HepG2 (cell line): ENCODE results near the gene GGA3. TPM values are rescaled to one million over a fixed set of nuclear protein-coding genes. Genes with fewer than 3 reads are reported as not detected.

ENCODE experiments used
- FOXM1 ChIP-seq: sonication (generic); formaldehyde crosslinking; IDR thresholded peaks from 2 replicates; pipeline ENCODE4 v1.5.0; 2020; ENCODE audit warnings: missing genetic modification reagents
- MYNN ChIP-seq: sonication (generic); formaldehyde crosslinking; IDR thresholded peaks from 2 replicates; pipeline ENCODE4 v1.4.0; 2020; ENCODE audit warnings: mild to moderate bottlenecking, low read depth, missing genetic modification reagents
- NR2F1 ChIP-seq, 2 experiments: fragments of 450-650 bp in 1 of 2; formaldehyde crosslinking in 1 of 2; IDR thresholded peaks; 2 replicates each; pipeline versions ENCODE4 v1.5.0 to v1.6.1; 2016 to 2020; ENCODE audit warnings: mild to moderate bottlenecking in 1 of 2, missing compliant biosample characterization in 1 of 2, missing genetic modification reagents in 1 of 2, moderate library complexity in 1 of 2
- RELA ChIP-seq: sonication (generic); formaldehyde crosslinking; IDR thresholded peaks from 2 replicates; pipeline ENCODE4 v1.4.0; 2020; ENCODE audit warnings: missing genetic modification reagents
- SIX1 ChIP-seq: sonication (generic); formaldehyde crosslinking; IDR thresholded peaks from 2 replicates; pipeline ENCODE4 v1.4.0; 2020; ENCODE audit warnings: missing genetic modification reagents, borderline replicate concordance
- SRSF4 ChIP-seq: fragments of 200-400 bp; formaldehyde crosslinking; IDR thresholded peaks from one replicate; pipeline ENCODE4 v1.6.1; 2018; ENCODE audit warnings: mild to moderate bottlenecking, low read depth, low read length, moderate library complexity; ENCODE audit not compliant: poor library complexity, severe bottlenecking
- TCF12 ChIP-seq, 2 experiments: fragments of 450-650 bp in 1 of 2; sonication (generic) in 1 of 2; formaldehyde crosslinking in 1 of 2; IDR thresholded peaks; 2 replicates each; pipeline versions ENCODE4 v1.6.1 to v1.8.0; 2017 to 2022; ENCODE audit warnings: antibody characterized with exemption in 1 of 2, mild to moderate bottlenecking in 1 of 2, missing genetic modification reagents in 1 of 2, moderate library complexity in 1 of 2
- XBP1 ChIP-seq: sonication (generic); formaldehyde crosslinking; IDR thresholded peaks from 2 replicates; pipeline ENCODE4 v1.5.0; 2020; ENCODE audit warnings: missing genetic modification reagents
- ZIK1 ChIP-seq: sonication (generic); formaldehyde crosslinking; IDR thresholded peaks from 2 replicates; pipeline ENCODE4 v1.5.0; 2020; ENCODE audit warnings: mild to moderate bottlenecking, low read depth, missing genetic modification reagents, borderline replicate concordance
- ZNF225 ChIP-seq: sonication (generic); formaldehyde crosslinking; IDR thresholded peaks from 2 replicates; pipeline ENCODE4 v1.4.0; 2020; ENCODE audit warnings: mild to moderate bottlenecking, missing genetic modification reagents
- ZNF282 ChIP-seq: fragments of 450-650 bp; IDR thresholded peaks from 2 replicates; pipeline ENCODE4 v1.6.1; 2018; ENCODE audit not compliant: partially characterized antibody
- polyA plus RNA-seq, 8 experiments: library from polyadenylated mRNA; depleted of rRNA in 3 of 8; stranded (reverse) in 7 of 8; unstranded in 1 of 8; fragments of >200 nt; fragmentation: Illumina TruSeq in 4 of 8; extraction: Trizol in 4 of 8; gene quantifications; 2 replicates each; pipeline versions ENCODE4 v1.2.1 to v1.2.3, GENCODE V29; 2011 to 2016; ENCODE audit warnings: low read depth in 4 of 8, missing spikeins in 1 of 8, mixed read lengths in 1 of 8; ENCODE audit not compliant: insufficient read depth in 1 of 8
- total RNA-seq, 5 experiments: library from RNA; depleted of rRNA; stranded (reverse); fragments of >200 nt; fragmentation: Illumina TruSeq; extraction: Trizol; gene quantifications; 2 replicates each; pipeline ENCODE4 v1.2.3, GENCODE V29; 2016; ENCODE audit warnings: low read depth in 1 of 5
- TF ChIP-seq, protein P1 (sequence below): sonication (generic); formaldehyde crosslinking; IDR thresholded peaks from 2 replicates; pipeline ENCODE4 v1.4.0; 2020; ENCODE audit warnings: missing genetic modification reagents, borderline replicate concordance
- TF ChIP-seq, protein P2 (sequence below): sonication (generic); formaldehyde crosslinking; IDR thresholded peaks from 2 replicates; pipeline ENCODE4 v1.5.1; 2020; ENCODE audit warnings: missing genetic modification reagents, mild to moderate bottlenecking, borderline replicate concordance
- TF ChIP-seq, protein P3 (sequence below): sonication (generic); formaldehyde crosslinking; IDR thresholded peaks from 2 replicates; pipeline ENCODE4 v1.9.0; 2021; ENCODE audit warnings: missing genetic modification reagents, borderline replicate concordance
- TF ChIP-seq, protein P4 (sequence below): sonication (generic); formaldehyde crosslinking; IDR thresholded peaks from 2 replicates; pipeline ENCODE4 v1.4.0; 2020; ENCODE audit warnings: missing genetic modification reagents
- TF ChIP-seq, protein P5 (sequence below): sonication (generic); formaldehyde crosslinking; IDR thresholded peaks from 2 replicates; pipeline ENCODE4 v1.8.0; 2022; ENCODE audit warnings: missing genetic modification reagents, mild to moderate bottlenecking, inconsistent platforms, borderline replicate concordance

GGA3 gene
- total and polyA plus RNA-seq, 2 of the 13 experiments (the other 11 are each of a cell fraction or from before 2014, with no cell fraction given): 28.4 to 43.7 TPM

DNA sequence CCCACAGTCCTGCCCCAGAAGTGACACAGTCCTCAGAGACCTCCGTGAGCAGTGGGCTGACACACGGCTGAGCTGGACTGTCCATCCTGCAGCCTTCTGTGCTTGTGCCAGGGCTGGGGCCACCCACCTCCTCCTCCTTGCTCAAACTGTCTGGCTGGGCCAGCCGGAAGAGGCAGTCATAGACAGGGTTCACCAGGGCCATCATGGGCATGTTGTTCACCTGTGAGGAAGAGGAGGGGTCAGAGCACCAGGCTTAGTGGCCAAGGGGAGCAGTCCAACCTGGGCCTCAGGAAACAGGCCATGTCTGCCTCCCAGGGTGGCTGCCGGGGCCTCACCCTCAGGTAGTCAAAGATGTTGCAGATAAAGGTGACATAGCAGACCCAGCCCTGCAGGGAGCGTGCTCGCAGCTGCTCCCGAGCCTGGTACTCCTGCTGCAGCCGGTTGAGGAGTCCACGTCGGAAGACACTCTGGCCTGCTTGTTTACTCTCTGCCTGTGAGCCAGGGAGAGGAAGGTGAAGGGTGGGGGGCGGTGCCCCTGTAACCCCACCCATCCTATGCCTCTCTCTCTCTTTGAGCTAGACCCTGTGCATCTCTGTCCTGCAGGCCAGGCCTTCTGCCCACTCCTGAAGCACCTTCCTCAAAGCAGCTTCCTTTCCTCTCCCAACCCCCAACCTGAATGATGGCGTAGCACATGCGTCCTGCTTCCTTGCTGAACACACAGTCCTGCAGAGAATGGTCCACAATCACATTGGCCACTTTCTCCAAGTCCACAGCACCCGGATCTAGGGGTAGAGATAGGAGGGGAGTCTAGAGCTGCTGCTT, 6.2 kb upstream of the GGA3 start (continued):
- TF ChIP-seq, protein P1, sequence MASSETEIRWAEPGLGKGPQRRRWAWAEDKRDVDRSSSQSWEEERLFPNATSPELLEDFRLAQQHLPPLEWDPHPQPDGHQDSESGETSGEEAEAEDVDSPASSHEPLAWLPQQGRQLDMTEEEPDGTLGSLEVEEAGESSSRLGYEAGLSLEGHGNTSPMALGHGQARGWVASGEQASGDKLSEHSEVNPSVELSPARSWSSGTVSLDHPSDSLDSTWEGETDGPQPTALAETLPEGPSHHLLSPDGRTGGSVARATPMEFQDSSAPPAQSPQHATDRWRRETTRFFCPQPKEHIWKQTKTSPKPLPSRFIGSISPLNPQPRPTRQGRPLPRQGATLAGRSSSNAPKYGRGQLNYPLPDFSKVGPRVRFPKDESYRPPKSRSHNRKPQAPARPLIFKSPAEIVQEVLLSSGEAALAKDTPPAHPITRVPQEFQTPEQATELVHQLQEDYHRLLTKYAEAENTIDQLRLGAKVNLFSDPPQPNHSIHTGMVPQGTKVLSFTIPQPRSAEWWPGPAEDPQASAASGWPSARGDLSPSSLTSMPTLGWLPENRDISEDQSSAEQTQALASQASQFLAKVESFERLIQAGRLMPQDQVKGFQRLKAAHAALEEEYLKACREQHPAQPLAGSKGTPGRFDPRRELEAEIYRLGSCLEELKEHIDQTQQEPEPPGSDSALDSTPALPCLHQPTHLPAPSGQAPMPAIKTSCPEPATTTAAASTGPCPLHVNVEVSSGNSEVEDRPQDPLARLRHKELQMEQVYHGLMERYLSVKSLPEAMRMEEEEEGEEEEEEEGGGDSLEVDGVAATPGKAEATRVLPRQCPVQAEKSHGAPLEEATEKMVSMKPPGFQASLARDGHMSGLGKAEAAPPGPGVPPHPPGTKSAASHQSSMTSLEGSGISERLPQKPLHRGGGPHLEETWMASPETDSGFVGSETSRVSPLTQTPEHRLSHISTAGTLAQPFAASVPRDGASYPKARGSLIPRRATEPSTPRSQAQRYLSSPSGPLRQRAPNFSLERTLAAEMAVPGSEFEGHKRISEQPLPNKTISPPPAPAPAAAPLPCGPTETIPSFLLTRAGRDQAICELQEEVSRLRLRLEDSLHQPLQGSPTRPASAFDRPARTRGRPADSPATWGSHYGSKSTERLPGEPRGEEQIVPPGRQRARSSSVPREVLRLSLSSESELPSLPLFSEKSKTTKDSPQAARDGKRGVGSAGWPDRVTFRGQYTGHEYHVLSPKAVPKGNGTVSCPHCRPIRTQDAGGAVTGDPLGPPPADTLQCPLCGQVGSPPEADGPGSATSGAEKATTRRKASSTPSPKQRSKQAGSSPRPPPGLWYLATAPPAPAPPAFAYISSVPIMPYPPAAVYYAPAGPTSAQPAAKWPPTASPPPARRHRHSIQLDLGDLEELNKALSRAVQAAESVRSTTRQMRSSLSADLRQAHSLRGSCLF (CRISPR knock-in tag): no peak
- TF ChIP-seq, protein P2, sequence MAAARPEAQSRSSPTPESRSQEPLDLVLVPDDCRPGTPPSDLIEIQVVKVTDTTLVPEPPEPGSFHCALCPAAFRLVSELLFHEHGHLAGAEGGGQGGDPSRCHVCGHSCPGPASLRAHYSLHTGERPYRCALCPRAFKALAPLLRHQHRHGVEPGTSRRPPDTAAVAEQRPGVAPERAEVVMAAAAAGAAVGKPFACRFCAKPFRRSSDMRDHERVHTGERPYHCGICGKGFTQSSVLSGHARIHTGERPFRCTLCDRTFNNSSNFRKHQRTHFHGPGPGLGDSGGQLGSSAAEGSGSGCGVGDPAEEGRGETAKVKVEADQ (CRISPR knock-in tag): no peak; the same call in 1 of the 2 replicates
- TF ChIP-seq ZIK1 (CRISPR knock-in tag): peak; percentile 76
- no peak for TF ChIP-seq TCF12 (IDR thresholded peaks at IDR 0.05)
- TF ChIP-seq TCF12 (CRISPR knock-in tag; IDR thresholded peaks at IDR 0.05): no peak
- TF ChIP-seq SIX1 (CRISPR knock-in tag): 0 out of 2 replicates have a peak, but pooled peaks have one; percentile 30
- no peak for TF ChIP-seq ZNF282
- no peak for TF ChIP-seq XBP1 (CRISPR knock-in tag)
- peak; percentile 72; the same call in 1 of the 2 replicates for TF ChIP-seq MYNN
- TF ChIP-seq NR2F1 (CRISPR knock-in tag; IDR thresholded peaks at IDR 0.05): no peak
- peak; percentile 80; the same call in 1 of the 2 replicates for TF ChIP-seq RELA (CRISPR knock-in tag)
- TF ChIP-seq, protein P3, sequence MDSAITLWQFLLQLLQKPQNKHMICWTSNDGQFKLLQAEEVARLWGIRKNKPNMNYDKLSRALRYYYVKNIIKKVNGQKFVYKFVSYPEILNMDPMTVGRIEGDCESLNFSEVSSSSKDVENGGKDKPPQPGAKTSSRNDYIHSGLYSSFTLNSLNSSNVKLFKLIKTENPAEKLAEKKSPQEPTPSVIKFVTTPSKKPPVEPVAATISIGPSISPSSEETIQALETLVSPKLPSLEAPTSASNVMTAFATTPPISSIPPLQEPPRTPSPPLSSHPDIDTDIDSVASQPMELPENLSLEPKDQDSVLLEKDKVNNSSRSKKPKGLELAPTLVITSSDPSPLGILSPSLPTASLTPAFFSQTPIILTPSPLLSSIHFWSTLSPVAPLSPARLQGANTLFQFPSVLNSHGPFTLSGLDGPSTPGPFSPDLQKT: no peak
- TF ChIP-seq, protein P4, sequence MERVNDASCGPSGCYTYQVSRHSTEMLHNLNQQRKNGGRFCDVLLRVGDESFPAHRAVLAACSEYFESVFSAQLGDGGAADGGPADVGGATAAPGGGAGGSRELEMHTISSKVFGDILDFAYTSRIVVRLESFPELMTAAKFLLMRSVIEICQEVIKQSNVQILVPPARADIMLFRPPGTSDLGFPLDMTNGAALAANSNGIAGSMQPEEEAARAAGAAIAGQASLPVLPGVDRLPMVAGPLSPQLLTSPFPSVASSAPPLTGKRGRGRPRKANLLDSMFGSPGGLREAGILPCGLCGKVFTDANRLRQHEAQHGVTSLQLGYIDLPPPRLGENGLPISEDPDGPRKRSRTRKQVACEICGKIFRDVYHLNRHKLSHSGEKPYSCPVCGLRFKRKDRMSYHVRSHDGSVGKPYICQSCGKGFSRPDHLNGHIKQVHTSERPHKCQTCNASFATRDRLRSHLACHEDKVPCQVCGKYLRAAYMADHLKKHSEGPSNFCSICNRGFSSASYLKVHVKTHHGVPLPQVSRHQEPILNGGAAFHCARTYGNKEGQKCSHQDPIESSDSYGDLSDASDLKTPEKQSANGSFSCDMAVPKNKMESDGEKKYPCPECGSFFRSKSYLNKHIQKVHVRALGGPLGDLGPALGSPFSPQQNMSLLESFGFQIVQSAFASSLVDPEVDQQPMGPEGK (CRISPR knock-in tag): peak; percentile 92
- TF ChIP-seq, protein P5, sequence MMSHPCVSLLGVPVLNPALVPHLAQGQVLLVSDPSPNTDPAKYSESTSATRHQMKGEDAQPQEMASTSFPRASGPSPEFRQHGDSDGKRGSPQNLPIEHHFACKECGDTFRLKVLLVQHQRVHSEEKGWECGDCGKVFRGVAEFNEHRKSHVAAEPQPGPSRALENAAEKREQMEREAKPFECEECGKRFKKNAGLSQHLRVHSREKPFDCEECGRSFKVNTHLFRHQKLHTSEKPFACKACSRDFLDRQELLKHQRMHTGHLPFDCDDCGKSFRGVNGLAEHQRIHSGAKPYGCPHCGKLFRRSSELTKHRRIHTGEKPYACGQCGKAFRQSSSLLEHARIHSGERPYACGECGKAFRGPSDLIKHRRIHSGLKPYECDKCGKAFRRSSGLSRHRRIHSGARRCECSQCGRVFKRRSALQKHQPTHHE (CRISPR knock-in tag): no peak
- TF ChIP-seq FOXM1: no peak
- no peak for TF ChIP-seq SRSF4
- peak; percentile 77 for TF ChIP-seq ZNF225 (CRISPR knock-in tag)
